SK-N-SH (cell line): ENCODE results near the gene CMBL. TPM values are rescaled to one million over a fixed set of nuclear protein-coding genes. Genes with fewer than 3 reads are reported as not detected.

Experiments
- CTCF ChIA-PET: fragments of 300-600, 350-600 bp; formaldehyde crosslinking; extraction: SDS; loops from one replicate; lab custom pipeline; 2021; lab: Yijun Ruan, JAX
- POLR2A ChIA-PET: fragments of 350-600 bp; sonication (Branson Sonifier 250); formaldehyde crosslinking; extraction: SDS; loops from one replicate; lab custom pipeline; 2020; ENCODE audit warnings: antibody characterized with exemption, inconsistent platforms; lab: Yijun Ruan, JAX
- DNase-seq: peaks from one replicate; pipeline ENCODE4 v3.0.0; 2012
- H2AFZ ChIP-seq: fragments of 200-600 bp; sonication (generic); 2 replicates; pipeline ENCODE4 v1.8.1; 2016; ENCODE audit warnings: antibody characterized with exemption, mild to moderate bottlenecking, low read depth
- H3F3A ChIP-seq: fragments of 200-600 bp; sonication (generic); replicated peaks from 2 replicates; pipeline ENCODE3; 2016; ENCODE audit warnings: antibody characterized with exemption, mild to moderate bottlenecking; ENCODE audit not compliant: insufficient read depth
- H3K27ac ChIP-seq, 2 experiments: fragments of 200-500 bp in 1 of 2; fragments of 200-600 bp in 1 of 2; sonication (Bioruptor generic) in 1 of 2; sonication (generic), shearing (Covaris generic) in 1 of 2; 2 replicates each; pipeline versions ENCODE4 v1.5.1 to v1.6.1; 2014 to 2016; ENCODE audit warnings: low read depth in 2 of 2, inconsistent platforms in 1 of 2, low read length in 1 of 2, mild to moderate bottlenecking in 1 of 2, mixed read lengths in 1 of 2
- H3K27me3 ChIP-seq: fragments of 200-600 bp; sonication (generic), shearing (Covaris generic); 2 replicates; pipeline ENCODE4 v1.6.1; 2016; ENCODE audit warnings: mixed run types; ENCODE audit not compliant: insufficient read depth
- H3K36me3 ChIP-seq, 2 experiments: fragments of 200-500 bp in 1 of 2; fragments of 200-600 bp in 1 of 2; sonication (Bioruptor generic) in 1 of 2; sonication (generic) in 1 of 2; replicated peaks in 1 of 2; 2 replicates each; pipeline versions ENCODE3 to v1.5.1; 2014 to 2016; ENCODE audit warnings: low read length in 1 of 2, mild to moderate bottlenecking in 1 of 2; ENCODE audit not compliant: insufficient read depth in 2 of 2, control insufficient read depth in 1 of 2
- H3K4me1 ChIP-seq, 2 experiments: fragments of 200-500 bp in 1 of 2; fragments of 200-600 bp in 1 of 2; sonication (Bioruptor generic) in 1 of 2; sonication (generic), shearing (Covaris generic) in 1 of 2; 2 replicates each; pipeline versions ENCODE4 v1.5.1 to v1.6.1; 2014 to 2016; ENCODE audit warnings: low read depth in 1 of 2, low read length in 1 of 2, mixed run types in 1 of 2; ENCODE audit not compliant: insufficient read depth in 2 of 2, control insufficient read depth in 1 of 2
- H3K4me2 ChIP-seq: fragments of 200-600 bp; sonication (generic), shearing (Covaris generic); 2 replicates; pipeline ENCODE4 v1.6.1; 2017; ENCODE audit warnings: mixed run types
- H3K4me3 ChIP-seq, 2 experiments: fragments of 200-500 bp in 1 of 2; fragments of 200-600 bp in 1 of 2; sonication (Bioruptor generic) in 1 of 2; sonication (generic), shearing (Covaris generic) in 1 of 2; 2 replicates each; pipeline versions ENCODE4 v1.5.1 to v1.8.1; 2014 to 2016; ENCODE audit warnings: low read depth in 2 of 2, inconsistent platforms in 1 of 2, low read length in 1 of 2, mild to moderate bottlenecking in 1 of 2, mixed read lengths in 1 of 2, moderate library complexity in 1 of 2
- H3K79me2 ChIP-seq: fragments of 200-600 bp; sonication (generic); 2 replicates; pipeline ENCODE4 v1.8.1; 2017; ENCODE audit warnings: mild to moderate bottlenecking; ENCODE audit not compliant: insufficient read depth
- H3K9ac ChIP-seq: fragments of 200-600 bp; sonication (generic); 2 replicates; pipeline ENCODE4 v1.6.1; 2017; ENCODE audit warnings: mixed run types
- H3K9me2 ChIP-seq: fragments of 200-600 bp; sonication (generic); 2 replicates; pipeline ENCODE4 v1.6.1; 2017; ENCODE audit warnings: mixed run types
- H3K9me3 ChIP-seq: fragments of 200-600 bp; sonication (generic); 2 replicates; pipeline ENCODE4 v1.6.1; 2017; ENCODE audit warnings: mixed run types, mild to moderate bottlenecking, moderate library complexity
- H4K20me1 ChIP-seq: fragments of 200-600 bp; sonication (generic); 2 replicates; pipeline ENCODE4 v1.6.1; 2017; ENCODE audit warnings: mild to moderate bottlenecking, mixed run types; ENCODE audit not compliant: insufficient read depth
- ELF1 ChIP-seq: IDR thresholded peaks from 2 replicates; pipeline ENCODE4 v1.4.0; 2012
- EP300 ChIP-seq, 2 experiments: IDR thresholded peaks; 2 replicates each; pipeline versions ENCODE4 v1.4.0 to v1.6.1; 2012; ENCODE audit warnings: borderline replicate concordance in 1 of 2, low read depth in 1 of 2, low read length in 1 of 2
- EZH2phosphoT487 ChIP-seq: fragments of 200-600 bp; sonication (generic); IDR thresholded peaks from 2 replicates; pipeline ENCODE4 v1.6.1; 2017; ENCODE audit warnings: low read depth, mixed run types, mild to moderate bottlenecking, antibody characterized with exemption, moderate library complexity, borderline replicate concordance
- FOSL2 ChIP-seq: IDR thresholded peaks from 2 replicates; pipeline ENCODE4 v1.4.0; 2012; ENCODE audit warnings: low read depth, mild to moderate bottlenecking, moderate library complexity, borderline replicate concordance
- FOXM1 ChIP-seq: IDR thresholded peaks from 2 replicates; pipeline ENCODE4 v1.4.0; 2012; ENCODE audit warnings: low read depth, mild to moderate bottlenecking
- GABPA ChIP-seq: IDR thresholded peaks from 2 replicates; pipeline ENCODE4 v1.4.0; 2012; ENCODE audit warnings: low read depth, mild to moderate bottlenecking
- GATA2 ChIP-seq: sonication (generic); formaldehyde crosslinking; IDR thresholded peaks from 2 replicates; pipeline ENCODE4 v1.5.0; 2020; ENCODE audit warnings: mild to moderate bottlenecking, missing genetic modification reagents
- IRF3 ChIP-seq: fragments of 150-350 bp; IDR thresholded peaks from 2 replicates; pipeline ENCODE4 v1.6.1; 2016; ENCODE audit warnings: mild to moderate bottlenecking, low read depth, low read length
- MAX ChIP-seq: IDR thresholded peaks from 2 replicates; pipeline ENCODE4 v1.4.0; 2012; ENCODE audit warnings: low read depth
- NRF1 ChIP-seq: IDR thresholded peaks from 2 replicates; pipeline ENCODE4 v1.6.1; 2012; ENCODE audit warnings: low read depth, mild to moderate bottlenecking, low read length
- RCOR1 ChIP-seq: fragments of 150-350 bp; IDR thresholded peaks from 2 replicates; pipeline ENCODE4 v1.6.1; 2017; ENCODE audit warnings: antibody characterized with exemption, low read length
- REST ChIP-seq: IDR thresholded peaks from 2 replicates; pipeline ENCODE4 v1.6.1; 2012; ENCODE audit warnings: mild to moderate bottlenecking, low read depth, low read length, moderate library complexity
- RFX5 ChIP-seq: IDR thresholded peaks from 2 replicates; pipeline ENCODE4 v1.6.1; 2012; ENCODE audit warnings: mild to moderate bottlenecking, improper control_type of control experiment, low read length
- RXRA ChIP-seq: IDR thresholded peaks from 2 replicates; pipeline ENCODE4 v1.4.0; 2012; ENCODE audit warnings: low read depth, mild to moderate bottlenecking, borderline replicate concordance
- SIN3A ChIP-seq: IDR thresholded peaks from 2 replicates; pipeline ENCODE4 v1.6.1; 2012; ENCODE audit warnings: low read depth, mild to moderate bottlenecking, low read length, moderate library complexity, borderline replicate concordance
- TCF12 ChIP-seq: IDR thresholded peaks from 2 replicates; pipeline ENCODE4 v1.4.0; 2012
- USF1 ChIP-seq: IDR thresholded peaks from 2 replicates; pipeline ENCODE4 v1.4.0; 2012; ENCODE audit warnings: low read depth, borderline replicate concordance
- ZBTB33 ChIP-seq: IDR thresholded peaks from 2 replicates; pipeline ENCODE4 v1.4.0; 2012; ENCODE audit warnings: low read depth, borderline replicate concordance
- WGBS: methylation state at CpG from one replicate; pipeline ENCODE4 v1.1.6; 2017; ENCODE audit warnings: low lambda C conversion rate; 5-methylcytosine and 5-hydroxymethylcytosine counted together
- polyA plus RNA-seq, 3 experiments: library from polyadenylated mRNA; depleted of rRNA; stranded (reverse); fragments of >200 nt; gene quantifications; 2 replicates each; pipeline ENCODE4 v1.2.3, GENCODE V29; 2012

CMBL gene
- polyA plus RNA-seq, 1 of the 3 experiments (the other 2 are of a cell fraction) = 61.0 TPM

- 98% methylated on average over 8 of the region's 8 CpGs for WGBS
- POLR2A ChIA-PET = no interaction called here
- H3K79me2 ChIP-seq = peaks cover 48% of the 10 kb centered on the region
- H3K4me3 ChIP-seq = no peak overlapping the region
- H3K4me1 ChIP-seq = peaks cover 0 to 16% of the 10 kb centered on the region in 2 experiments; a peak in 2 of 4 replicates
- peaks cover 24% of the 10 kb centered on the region for H4K20me1 ChIP-seq
- H3K27me3 ChIP-seq = no peaks in the 10 kb centered on the region
- no peak for DNase-seq
- H3F3A ChIP-seq = peaks cover 12% of the 10 kb centered on the region
- H3K4me2 ChIP-seq = no peak overlapping the region
- no peak overlapping the region for H3K9ac ChIP-seq
- H2AFZ ChIP-seq = no peak overlapping the region
- TF ChIP-seq EZH2phosphoT487 (no peak), RCOR1 (no peak), GABPA (no peak), IRF3 (no peak), GATA2 (CRISPR knock-in tag) (no peak), MAX (no peak)
- no peaks in the 10 kb centered on the region for H3K9me3 ChIP-seq
- H3K36me3 ChIP-seq = no peaks in the 10 kb centered on the region
- no peak overlapping the region; a peak in 1 of 4 replicates for H3K27ac ChIP-seq
- no peaks in the 10 kb centered on the region for H3K9me2 ChIP-seq
- CTCF ChIA-PET = interaction anchor here (1.3 to 1.4 kb wide), 2 partner anchors 10 to 68 kb away, joined by 5 read pairs; no protein-coding TSS in a partner anchor
Measured at GRCh38 chr5:10351919-10352318, 44.2 kb upstream of the CMBL start.

- no peak overlapping the region for H3K9ac ChIP-seq
- no peaks in the 10 kb centered on the region for H3K36me3 ChIP-seq
- H2AFZ ChIP-seq = no peak overlapping the region
- ChIA-PET POLR2A (interaction anchor here (0.5 kb wide), 1 partner anchor 241 kb away, joined by 3 read pairs; no protein-coding TSS in a partner anchor), CTCF (interaction anchor here (1.3 to 1.4 kb wide), 2 partner anchors 9 to 67 kb away, joined by 5 read pairs; no protein-coding TSS in a partner anchor)
- WGBS = 89% methylated on average over 6 of the region's 6 CpGs
- peaks cover 9% of the 10 kb centered on the region for H3F3A ChIP-seq
- H3K4me3 ChIP-seq = no peak overlapping the region
- no peak for DNase-seq
- H3K4me1 ChIP-seq = peaks cover 0 to 15% of the 10 kb centered on the region in 2 experiments; a peak in 2 of 4 replicates
- H3K9me2 ChIP-seq = no peaks in the 10 kb centered on the region
- H3K4me2 ChIP-seq = no peak overlapping the region
- no peaks in the 10 kb centered on the region for H3K27me3 ChIP-seq
- peaks cover 18% of the 10 kb centered on the region for H4K20me1 ChIP-seq
- peaks cover 42% of the 10 kb centered on the region for H3K79me2 ChIP-seq
- H3K9me3 ChIP-seq = no peaks in the 10 kb centered on the region
- H3K27ac ChIP-seq = no peak overlapping the region; a peak in 1 of 4 replicates
- TF ChIP-seq FOXM1 (no peak), USF1 (no peak), RXRA (no peak), RFX5 (no peak), ELF1 (no peak), GABPA (no peak), EP300 (IDR thresholded peaks at IDR 0.05; ENCODE audit: borderline replicate concordance in 1 of 2, low read depth in 1 of 2, low read length in 1 of 2) (no peak), ZBTB33 (no peak), NRF1 (no peak), FOSL2 (no peak), MAX (no peak), SIN3A (no peak), GATA2 (CRISPR knock-in tag) (no peak), TCF12 (no peak), REST (no peak)
Measured at GRCh38 chr5:10351199-10351905, 43.6 kb upstream of the CMBL start.
